Coronary artery (tissue), 2 donors: ENCODE results near the gene THEMIS2.

Source experiments
- DNase-seq: peaks from one replicate; pipeline ENCODE4 v3.0.0-alpha.2; 2017; ENCODE audit warnings: low spot score
- H3K27ac ChIP-seq, 2 donors: fragments of 200-600 bp; sonication (generic); one replicate each; pipeline ENCODE4 v1.5.1; 2016 to 2019
- H3K4me3 ChIP-seq: fragments of 200-600 bp; sonication (generic); 2 replicates; pipeline ENCODE4 v1.5.1; 2016; ENCODE audit warnings: mild to moderate bottlenecking, moderate library complexity
- TF ChIP-seq, protein P1 (sequence below): fragments of 200-600 bp; sonication (generic); IDR thresholded peaks from one replicate; pipeline ENCODE4 v1.5.1; 2019; ENCODE audit warnings: antibody characterized with exemption

Gene THEMIS2

GRCh38 chr1:27912429-27912828 is 40.1 kb downstream of the THEMIS2 start:
- TF ChIP-seq, protein P1, sequence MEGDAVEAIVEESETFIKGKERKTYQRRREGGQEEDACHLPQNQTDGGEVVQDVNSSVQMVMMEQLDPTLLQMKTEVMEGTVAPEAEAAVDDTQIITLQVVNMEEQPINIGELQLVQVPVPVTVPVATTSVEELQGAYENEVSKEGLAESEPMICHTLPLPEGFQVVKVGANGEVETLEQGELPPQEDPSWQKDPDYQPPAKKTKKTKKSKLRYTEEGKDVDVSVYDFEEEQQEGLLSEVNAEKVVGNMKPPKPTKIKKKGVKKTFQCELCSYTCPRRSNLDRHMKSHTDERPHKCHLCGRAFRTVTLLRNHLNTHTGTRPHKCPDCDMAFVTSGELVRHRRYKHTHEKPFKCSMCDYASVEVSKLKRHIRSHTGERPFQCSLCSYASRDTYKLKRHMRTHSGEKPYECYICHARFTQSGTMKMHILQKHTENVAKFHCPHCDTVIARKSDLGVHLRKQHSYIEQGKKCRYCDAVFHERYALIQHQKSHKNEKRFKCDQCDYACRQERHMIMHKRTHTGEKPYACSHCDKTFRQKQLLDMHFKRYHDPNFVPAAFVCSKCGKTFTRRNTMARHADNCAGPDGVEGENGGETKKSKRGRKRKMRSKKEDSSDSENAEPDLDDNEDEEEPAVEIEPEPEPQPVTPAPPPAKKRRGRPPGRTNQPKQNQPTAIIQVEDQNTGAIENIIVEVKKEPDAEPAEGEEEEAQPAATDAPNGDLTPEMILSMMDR = no peak
- Histone ChIP-seq H3K27ac (no peak overlapping the region), H3K4me3 (no peak overlapping the region)
- DNase-seq = no peak

GRCh38 chr1:27915082-27915575 is 42.8 kb downstream of the THEMIS2 start:
- no peak for DNase-seq
- Histone ChIP-seq H3K27ac (peak overlapping the region in 1 of 2 donors; percentile 84), H3K4me3 (peak overlapping the region; percentile 98)
- TF ChIP-seq, protein P1 = no peak

- DNase-seq = no peak
- H3K27ac ChIP-seq = no peak overlapping the region
- TF ChIP-seq, protein P1 = no peak
- no peak overlapping the region for H3K4me3 ChIP-seq
These were observed 49.9 kb downstream of the THEMIS2 start for GRCh38 chr1:27922272-27922671.

- no peak for DNase-seq
- Histone ChIP-seq H3K27ac (no peak overlapping the region), H3K4me3 (no peak overlapping the region)
- TF ChIP-seq, protein P1 = no peak
These were observed 56.0 kb downstream of the THEMIS2 start for GRCh38 chr1:27928216-27928954.

- Histone ChIP-seq H3K27ac (no peak overlapping the region), H3K4me3 (no peak overlapping the region)
- no peak for DNase-seq
- TF ChIP-seq, protein P1 = no peak
These were observed 58.8 kb downstream of the THEMIS2 start for GRCh38 chr1:27931184-27931583.

DNA sequence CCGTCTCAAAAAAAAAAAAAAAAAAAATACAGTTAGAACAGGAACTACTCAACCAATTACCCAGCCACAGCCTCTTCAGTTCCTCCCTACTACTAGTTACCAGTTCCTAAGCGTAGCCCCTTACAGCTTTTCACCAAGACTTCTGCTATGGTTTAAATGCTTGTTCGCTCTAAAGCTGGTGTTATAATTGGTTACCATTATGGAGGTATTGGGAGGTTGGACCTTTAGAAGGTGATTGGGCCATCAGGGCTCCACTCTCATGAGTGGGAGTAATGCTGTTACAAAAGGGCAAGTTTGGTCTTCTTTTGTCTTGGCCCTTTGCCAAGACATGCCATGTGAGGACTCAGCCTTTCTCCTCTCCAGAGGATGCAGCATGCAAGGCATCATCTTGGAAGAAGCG is 59.4 kb downstream of the THEMIS2 start:
- no peak for DNase-seq
- Histone ChIP-seq H3K27ac (no peak overlapping the region), H3K4me3 (no peak overlapping the region)
- TF ChIP-seq, protein P1 = no peak
